Activated CD8-positive, alpha-beta T cell treated with anti-CD3 and anti-CD28 coated beads for 36 hours (primary cell): Measurements from ENCODE around the gene ACOT9. TPM values are rescaled to one million over a fixed set of nuclear protein-coding genes. Genes with fewer than 3 reads are reported as not detected.

Source experiments
- ATAC-seq: fragments of 200-7000 bp; cut with Tn5 transposase; one replicate; pipeline ENCODE4 v1.10.0; 2021; ENCODE audit warnings: mild to moderate bottlenecking, moderate library complexity
- CTCF ChIA-PET: fragments of 350-600 bp; sonication (Branson Sonifier 250); formaldehyde crosslinking; loops from one replicate; lab custom pipeline; 2021; ENCODE audit warnings: antibody characterized with exemption; lab: Charles Lee
- POLR2A ChIA-PET: fragments of 350-600 bp; sonication (Branson Sonifier 250); formaldehyde crosslinking; loops from one replicate; lab custom pipeline; 2021; ENCODE audit warnings: antibody characterized with exemption; lab: Charles Lee
- DNase-seq: peaks from one replicate; pipeline ENCODE4 v3.0.0-alpha.2; 2020
- H3K27ac Mint-ChIP-seq: one replicate; pipeline ENCODE4 v1.8.0; 2021; ENCODE audit warnings: mild to moderate bottlenecking, mixed read lengths
- H3K27me3 Mint-ChIP-seq: one replicate; pipeline ENCODE4 v1.8.0; 2021; ENCODE audit warnings: mixed read lengths
- H3K36me3 Mint-ChIP-seq: one replicate; pipeline ENCODE4 v1.8.0; 2021; ENCODE audit warnings: low read depth, mixed read lengths
- H3K4me1 Mint-ChIP-seq: one replicate; pipeline ENCODE4 v1.8.0; 2021; ENCODE audit warnings: low read depth, mixed read lengths
- H3K4me3 Mint-ChIP-seq: one replicate; pipeline ENCODE4 v1.8.0; 2021; ENCODE audit warnings: mild to moderate bottlenecking, moderate library complexity, mixed read lengths
- H3K9me3 Mint-ChIP-seq: one replicate; pipeline ENCODE4 v1.8.0; 2021; ENCODE audit warnings: mixed read lengths
- intact Hi-C: fragments of 100-400 bp; cut with micrococcal nuclease; formaldehyde crosslinking; loops from one replicate; pipeline ENCODE4 v1.10.0; 2022
- total RNA-seq, 2 experiments: library from RNA; stranded (reverse); gene quantifications; one replicate each; pipeline ENCODE4 v1.2.3, GENCODE V29; 2021
- TF ChIP-seq, protein P1 (sequence below): fragments of 200-600 bp; IDR thresholded peaks from one replicate; pipeline ENCODE4 v1.8.0; 2022; ENCODE audit warnings: antibody characterized with exemption, mild to moderate bottlenecking

ACOT9 gene
- total RNA-seq, 2 experiments from 2014 or later: 28.1 to 28.3 TPM

- intact Hi-C loops: no loop called here
- H3K4me3 Mint-ChIP-seq: peak overlapping the region; percentile 86
Observed at GRCh38 chrX:23742174-23742696, 841 bp downstream of the ACOT9 start.

GRCh38 chrX:23737413-23737812 is 5.7 kb downstream of the ACOT9 start:
- H3K27ac Mint-ChIP-seq: no peak overlapping the region
- ChIA-PET POLR2A (no interaction called here), CTCF (interaction anchor here (1.6 kb wide), 1 partner anchor 165 kb away, joined by 9 read pairs; no protein-coding TSS in a partner anchor)
- no peaks in the 10 kb centered on the region for H3K27me3 Mint-ChIP-seq
- peaks cover 10% of the 10 kb centered on the region for H3K36me3 Mint-ChIP-seq
- DNase-seq (no peak), ATAC-seq (no peak)
- TF ChIP-seq, protein P1, sequence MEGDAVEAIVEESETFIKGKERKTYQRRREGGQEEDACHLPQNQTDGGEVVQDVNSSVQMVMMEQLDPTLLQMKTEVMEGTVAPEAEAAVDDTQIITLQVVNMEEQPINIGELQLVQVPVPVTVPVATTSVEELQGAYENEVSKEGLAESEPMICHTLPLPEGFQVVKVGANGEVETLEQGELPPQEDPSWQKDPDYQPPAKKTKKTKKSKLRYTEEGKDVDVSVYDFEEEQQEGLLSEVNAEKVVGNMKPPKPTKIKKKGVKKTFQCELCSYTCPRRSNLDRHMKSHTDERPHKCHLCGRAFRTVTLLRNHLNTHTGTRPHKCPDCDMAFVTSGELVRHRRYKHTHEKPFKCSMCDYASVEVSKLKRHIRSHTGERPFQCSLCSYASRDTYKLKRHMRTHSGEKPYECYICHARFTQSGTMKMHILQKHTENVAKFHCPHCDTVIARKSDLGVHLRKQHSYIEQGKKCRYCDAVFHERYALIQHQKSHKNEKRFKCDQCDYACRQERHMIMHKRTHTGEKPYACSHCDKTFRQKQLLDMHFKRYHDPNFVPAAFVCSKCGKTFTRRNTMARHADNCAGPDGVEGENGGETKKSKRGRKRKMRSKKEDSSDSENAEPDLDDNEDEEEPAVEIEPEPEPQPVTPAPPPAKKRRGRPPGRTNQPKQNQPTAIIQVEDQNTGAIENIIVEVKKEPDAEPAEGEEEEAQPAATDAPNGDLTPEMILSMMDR: no peak
- intact Hi-C loops: no loop called here
- H3K4me3 Mint-ChIP-seq: no peak overlapping the region
- no peaks in the 10 kb centered on the region for H3K9me3 Mint-ChIP-seq
- H3K4me1 Mint-ChIP-seq: peaks cover 26% of the 10 kb centered on the region

More at GRCh38 chrX:23742174-23742696, 841 bp downstream of the ACOT9 start:
- ChIA-PET POLR2A (interaction anchor here (2.0 kb wide), 1 partner anchor 41 kb away, joined by 7 read pairs; the partner anchor contains the start of gene SAT1), CTCF (interaction anchor here (1.4 to 3.0 kb wide), 2 partner anchors 41 to 160 kb away, joined by 5 to 11 read pairs; partner anchors contain the start of gene SAT1)
- ATAC-seq: peak; percentile 35
- H3K9me3 Mint-ChIP-seq: no peaks in the 10 kb centered on the region
- H3K27me3 Mint-ChIP-seq: no peaks in the 10 kb centered on the region
- peak overlapping the region; percentile 89 for H3K27ac Mint-ChIP-seq
- H3K36me3 Mint-ChIP-seq: no peaks in the 10 kb centered on the region
- DNase-seq: peak; percentile 34
- peaks cover 18% of the 10 kb centered on the region for H3K4me1 Mint-ChIP-seq
- TF ChIP-seq, protein P1: no peak

DNA sequence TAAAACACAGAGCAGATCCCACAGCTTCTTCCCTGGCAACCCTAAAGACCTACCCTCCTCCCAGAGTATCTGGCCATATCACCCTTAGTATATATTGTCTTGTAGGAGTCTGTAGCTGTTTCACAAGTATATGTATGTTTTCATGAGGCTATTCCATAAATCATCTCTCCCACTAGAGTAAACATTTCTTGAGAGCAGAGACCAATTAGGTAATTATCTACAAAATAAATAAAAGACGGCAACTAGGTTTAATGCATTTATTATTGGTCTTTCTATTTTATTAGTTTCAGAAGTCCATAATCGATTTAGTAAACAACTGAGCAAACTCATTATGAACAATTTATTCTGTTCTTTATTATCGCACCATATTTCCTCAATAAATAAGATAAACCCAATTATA is 7.0 kb downstream of the ACOT9 start:
- Mint-ChIP-seq H3K27me3 (no peaks in the 10 kb centered on the region), H3K4me1 (peaks cover 27% of the 10 kb centered on the region), H3K4me3 (no peak overlapping the region), H3K27ac (peak overlapping the region; percentile 38), H3K36me3 (peaks cover 17% of the 10 kb centered on the region), H3K9me3 (no peaks in the 10 kb centered on the region)
- intact Hi-C loops: no loop called here
- DNase-seq (no peak), ATAC-seq (no peak)
- TF ChIP-seq, protein P1: no peak
- ChIA-PET CTCF (interaction anchor here (2.8 kb wide), 1 partner anchor 166 kb away, joined by 10 read pairs; no protein-coding TSS in a partner anchor), POLR2A (interaction anchor here (0.9 kb wide), 1 partner anchor 316 kb away, joined by 3 read pairs; no protein-coding TSS in a partner anchor)

- DNase-seq: no peak
- peak overlapping the region; percentile 7 for H3K4me3 Mint-ChIP-seq
- H3K27ac Mint-ChIP-seq: peak overlapping the region; percentile 89
- peaks cover 21% of the 10 kb centered on the region for H3K36me3 Mint-ChIP-seq
- intact Hi-C loops: no loop called here
- CTCF ChIA-PET: interaction anchor here (1.3 kb wide), 1 partner anchor 169 kb away, joined by 7 read pairs; no protein-coding TSS in a partner anchor
- peak; percentile 85 for ATAC-seq
- no peaks in the 10 kb centered on the region for H3K27me3 Mint-ChIP-seq
- peaks cover 24% of the 10 kb centered on the region for H3K4me1 Mint-ChIP-seq
- TF ChIP-seq, protein P1: no peak
- H3K9me3 Mint-ChIP-seq: no peaks in the 10 kb centered on the region
- POLR2A ChIA-PET: no interaction called here
Observed at GRCh38 chrX:23732704-23733103, 10.4 kb downstream of the ACOT9 start.

DNA sequence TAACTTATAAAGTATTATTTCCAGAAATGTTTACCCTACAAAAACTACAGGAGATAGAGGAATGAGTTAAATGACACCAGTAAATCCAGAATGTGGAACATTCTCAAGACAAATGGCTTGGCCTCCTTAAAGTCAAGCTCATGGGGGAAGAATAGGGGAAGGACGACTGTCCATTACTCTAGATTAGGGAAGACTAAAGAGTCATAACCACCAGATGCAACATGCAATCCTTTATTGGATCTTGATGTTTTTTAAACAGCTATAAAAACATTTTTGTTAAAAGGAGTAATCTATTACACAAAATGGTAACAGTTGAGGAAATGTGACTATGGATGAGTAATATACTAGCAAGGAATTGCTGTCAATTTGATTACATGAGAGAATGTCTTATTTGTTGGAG is 11.1 kb downstream of the ACOT9 start:
- peaks cover 21% of the 10 kb centered on the region for H3K36me3 Mint-ChIP-seq
- TF ChIP-seq, protein P1: no peak
- ChIA-PET CTCF (interaction anchor here (1.3 kb wide), 1 partner anchor 170 kb away, joined by 7 read pairs; no protein-coding TSS in a partner anchor), POLR2A (no interaction called here)
- DNase-seq: no peak
- no peak overlapping the region for H3K4me3 Mint-ChIP-seq
- peak overlapping the region; percentile 39 for H3K27ac Mint-ChIP-seq
- H3K9me3 Mint-ChIP-seq: no peaks in the 10 kb centered on the region
- no peaks in the 10 kb centered on the region for H3K27me3 Mint-ChIP-seq
- peaks cover 24% of the 10 kb centered on the region for H3K4me1 Mint-ChIP-seq
- intact Hi-C loops: no loop called here
- ATAC-seq: no peak
